HPDE6-E6E7 (cell line): Measurements from ENCODE around the gene RAPGEF5.

Experiments
- DNase-seq: peaks from one replicate; pipeline ENCODE4 v3.0.0; 2011; ENCODE audit warnings: missing footprints; ENCODE audit errors: extremely low spot score

The RAPGEF5 gene

GRCh38 chr7:22262538-22262937 is 94.4 kb downstream of the RAPGEF5 start:
- no peak for DNase-seq

- DNase-seq = no peak
Measured at GRCh38 chr7:22256541-22257096, 100.3 kb downstream of the RAPGEF5 start.

- no peak for DNase-seq
Measured at GRCh38 chr7:22255834-22256233, 101.1 kb downstream of the RAPGEF5 start.

GRCh38 chr7:22255342-22255741 is 101.6 kb downstream of the RAPGEF5 start:
- no peak for DNase-seq

- DNase-seq = no peak
Measured at GRCh38 chr7:22252936-22253536, 103.9 kb downstream of the RAPGEF5 start.

- no peak for DNase-seq
Measured at GRCh38 chr7:22252016-22252415, 104.9 kb downstream of the RAPGEF5 start.

- no peak for DNase-seq
Measured at GRCh38 chr7:22251281-22251680, 105.7 kb downstream of the RAPGEF5 start.

- no peak for DNase-seq
Measured at GRCh38 chr7:22250390-22250789, 106.6 kb downstream of the RAPGEF5 start.

GRCh38 chr7:22248111-22248809 is 108.7 kb downstream of the RAPGEF5 start:
- DNase-seq = no peak

- DNase-seq = no peak
Measured at GRCh38 chr7:22241805-22242390, 115.1 kb downstream of the RAPGEF5 start.

- DNase-seq = no peak
Measured at GRCh38 chr7:22240904-22241571, 115.9 kb downstream of the RAPGEF5 start.

- peak; percentile 10 for DNase-seq
Measured at GRCh38 chr7:22238354-22239311, 118.3 kb downstream of the RAPGEF5 start.

- DNase-seq = no peak
Measured at GRCh38 chr7:22235134-22235533, 121.8 kb downstream of the RAPGEF5 start.

- no peak for DNase-seq
Measured at GRCh38 chr7:22234227-22234626, 122.7 kb downstream of the RAPGEF5 start.

GRCh38 chr7:22231806-22232205 is 125.1 kb downstream of the RAPGEF5 start:
- no peak for DNase-seq

- DNase-seq = no peak
Measured at GRCh38 chr7:22231141-22231540, 125.8 kb downstream of the RAPGEF5 start.

GRCh38 chr7:22230238-22230637 is 126.7 kb downstream of the RAPGEF5 start:
- no peak for DNase-seq

- no peak for DNase-seq
Measured at GRCh38 chr7:22229148-22229547, 127.8 kb downstream of the RAPGEF5 start.

- no peak for DNase-seq
Measured at GRCh38 chr7:22223807-22224206, 133.1 kb downstream of the RAPGEF5 start.

GRCh38 chr7:22220941-22221340 is 136.0 kb downstream of the RAPGEF5 start:
- DNase-seq = no peak
